ENCODE results near the gene ZNF219. TPM values are rescaled to one million over a fixed set of nuclear protein-coding genes. Genes with fewer than 3 reads are reported as not detected.
A peak's percentile ranks its signal among the peaks of the same experiment; 100 is the strongest.

ZNF219 gene
- total RNA-seq, 1 donor from 2014 or later, result 31.9 TPM

DNA sequence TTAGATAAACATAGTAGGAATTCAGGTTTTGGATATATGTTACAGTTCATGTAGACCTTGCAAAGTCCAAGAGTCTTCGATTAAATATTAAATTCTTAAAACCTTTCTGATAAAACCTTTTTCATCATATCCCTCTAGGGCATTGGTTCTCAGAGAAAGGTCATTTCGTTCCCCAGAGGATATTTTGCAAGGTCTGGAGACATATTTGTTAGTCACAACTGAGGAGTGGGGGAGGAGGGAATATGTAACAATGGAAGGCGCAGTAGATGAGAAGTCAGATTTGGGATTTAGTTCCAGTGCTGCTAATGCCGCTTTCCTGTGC, 7.7 kb upstream of the ZNF219 start:
- H3K36me3 Mint-ChIP-seq (ENCODE audit: low read depth, unreplicated experiment), result no peaks in the 10 kb centered on the region
- Histone ChIP-seq H3K9me3 (ENCODE audit: insufficient read depth, low read depth, low read length) (no peaks in the 10 kb centered on the region), H3K4me1 (ENCODE audit: insufficient read depth, low read length) (peaks cover 25% of the 10 kb centered on the region), H3K27ac (ENCODE audit: low read depth, low read length) (no peak overlapping the region), H3K27me3 (ENCODE audit: insufficient read depth, low read length) (no peaks in the 10 kb centered on the region), H3K4me3 (ENCODE audit: insufficient read depth, low read depth, low read length) (no peak overlapping the region), H3K4me2 (ENCODE audit: low read length) (peak overlapping the region; percentile 50), H4K20me1 (ENCODE audit: insufficient read depth, low read length) (no peaks in the 10 kb centered on the region), H3K79me2 (ENCODE audit: insufficient read depth, low read length) (no peaks in the 10 kb centered on the region), H3K9ac (ENCODE audit: low read length) (peak overlapping the region; percentile 26), H3K36me3 (ENCODE audit: insufficient read depth, low read length) (no peaks in the 10 kb centered on the region), H2AFZ (ENCODE audit: low read depth, low read length) (peak overlapping the region; percentile 69)
- H3K27me3 Mint-ChIP-seq (ENCODE audit: low read depth, unreplicated experiment), result no peaks in the 10 kb centered on the region
- no peaks in the 10 kb centered on the region for H3K9me3 Mint-ChIP-seq (ENCODE audit: unreplicated experiment)
- H3K4me3 Mint-ChIP-seq (ENCODE audit: unreplicated experiment), result peak overlapping the region; percentile 66
- DNase-seq (ENCODE audit: low read depth), result no peak
- FAIRE-seq, result no peak
- TF ChIP-seq EZH2 (IDR thresholded peaks at IDR 0.05; ENCODE audit: insufficient read depth, low read length) (no peak), CTCF (IDR thresholded peaks at IDR 0.05; ENCODE audit: insufficient read depth, low read depth, low read length) (no peak)
- peak overlapping the region; percentile 79 for H3K27ac Mint-ChIP-seq (ENCODE audit: unreplicated experiment)
- H3K4me1 Mint-ChIP-seq (ENCODE audit: low read depth, unreplicated experiment), result peaks cover 46% of the 10 kb centered on the region

DNA sequence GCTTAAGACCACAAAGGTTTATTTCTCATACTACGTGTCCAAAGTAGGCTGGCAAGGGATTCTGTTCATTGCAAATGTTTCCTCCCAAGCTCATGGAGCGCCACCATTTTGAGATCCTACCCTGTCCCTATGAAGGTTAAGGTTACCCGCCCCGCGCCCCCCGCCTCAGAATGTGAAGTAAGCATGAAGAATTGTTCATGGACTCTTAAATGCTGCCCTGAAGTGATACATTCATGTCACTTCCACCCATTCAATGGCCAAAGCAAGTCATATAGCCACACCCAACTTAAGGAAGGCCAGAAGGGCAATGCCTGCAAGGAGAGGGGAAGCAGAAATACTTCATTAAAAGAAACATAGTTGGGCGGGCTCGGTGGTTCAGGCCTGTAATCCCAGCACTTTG, 6.6 kb upstream of the ZNF219 start:
- peaks cover 50% of the 10 kb centered on the region for H3K4me1 Mint-ChIP-seq (ENCODE audit: low read depth, unreplicated experiment)
- H3K4me3 ChIP-seq (ENCODE audit: insufficient read depth, low read depth, low read length), result no peak overlapping the region
- H4K20me1 ChIP-seq (ENCODE audit: insufficient read depth, low read length), result no peaks in the 10 kb centered on the region
- no peak overlapping the region for H3K27ac Mint-ChIP-seq (ENCODE audit: unreplicated experiment)
- H3K9me3 ChIP-seq (ENCODE audit: insufficient read depth, low read depth, low read length), result no peaks in the 10 kb centered on the region
- H3K9me3 Mint-ChIP-seq (ENCODE audit: unreplicated experiment), result no peaks in the 10 kb centered on the region
- H3K27ac ChIP-seq (ENCODE audit: low read depth, low read length), result no peak overlapping the region
- no peaks in the 10 kb centered on the region for H3K36me3 ChIP-seq (ENCODE audit: insufficient read depth, low read length)
- no peaks in the 10 kb centered on the region for H3K36me3 Mint-ChIP-seq (ENCODE audit: low read depth, unreplicated experiment)
- no peaks in the 10 kb centered on the region for H3K79me2 ChIP-seq (ENCODE audit: insufficient read depth, low read length)
- DNase-seq (ENCODE audit: low read depth) (no peak), FAIRE-seq (no peak)
- no peak for TF ChIP-seq EZH2 (IDR thresholded peaks at IDR 0.05; ENCODE audit: insufficient read depth, low read length)
- TF ChIP-seq CTCF (IDR thresholded peaks at IDR 0.05; ENCODE audit: insufficient read depth, low read depth, low read length), result no peak
- H3K27me3 ChIP-seq (ENCODE audit: insufficient read depth, low read length), result no peaks in the 10 kb centered on the region
- no peak overlapping the region for H3K9ac ChIP-seq (ENCODE audit: low read length)
- H3K4me2 ChIP-seq (ENCODE audit: low read length), result no peak overlapping the region
- no peak overlapping the region for H3K4me3 Mint-ChIP-seq (ENCODE audit: unreplicated experiment)
- H3K27me3 Mint-ChIP-seq (ENCODE audit: low read depth, unreplicated experiment), result no peaks in the 10 kb centered on the region
- peaks cover 25% of the 10 kb centered on the region for H3K4me1 ChIP-seq (ENCODE audit: insufficient read depth, low read length)
- H2AFZ ChIP-seq (ENCODE audit: low read depth, low read length), result no peak overlapping the region

GRCh38 chr14:21104448-21105060, 6.1 kb upstream of the ZNF219 start:
- Histone ChIP-seq H2AFZ (ENCODE audit: low read depth, low read length) (peak overlapping the region; percentile 97), H3K4me1 (ENCODE audit: insufficient read depth, low read length) (peaks cover 25% of the 10 kb centered on the region), H4K20me1 (ENCODE audit: insufficient read depth, low read length) (no peaks in the 10 kb centered on the region), H3K27ac (ENCODE audit: low read depth, low read length) (peak overlapping the region; percentile 99), H3K36me3 (ENCODE audit: insufficient read depth, low read length) (no peaks in the 10 kb centered on the region), H3K4me3 (ENCODE audit: insufficient read depth, low read depth, low read length) (peak overlapping the region; percentile 71), H3K79me2 (ENCODE audit: insufficient read depth, low read length) (no peaks in the 10 kb centered on the region), H3K4me2 (ENCODE audit: low read length) (peak overlapping the region; percentile 94), H3K9ac (ENCODE audit: low read length) (peak overlapping the region; percentile 97), H3K9me3 (ENCODE audit: insufficient read depth, low read depth, low read length) (no peaks in the 10 kb centered on the region), H3K27me3 (ENCODE audit: insufficient read depth, low read length) (peaks cover under 1% of the 10 kb centered on the region)
- Mint-ChIP-seq H3K9me3 (ENCODE audit: unreplicated experiment) (no peaks in the 10 kb centered on the region), H3K27ac (ENCODE audit: unreplicated experiment) (peak overlapping the region; percentile 89), H3K36me3 (ENCODE audit: low read depth, unreplicated experiment) (no peaks in the 10 kb centered on the region), H3K27me3 (ENCODE audit: low read depth, unreplicated experiment) (no peaks in the 10 kb centered on the region), H3K4me1 (ENCODE audit: low read depth, unreplicated experiment) (peaks cover 55% of the 10 kb centered on the region), H3K4me3 (ENCODE audit: unreplicated experiment) (peak overlapping the region; percentile 97)
- FAIRE-seq, result no peak
- DNase-seq (ENCODE audit: low read depth), result peak; percentile 63
- no peak for TF ChIP-seq EZH2 (IDR thresholded peaks at IDR 0.05; ENCODE audit: insufficient read depth, low read length)
- TF ChIP-seq CTCF (IDR thresholded peaks at IDR 0.05; ENCODE audit: insufficient read depth, low read depth, low read length), result peak; percentile 97
